Testis (tissue), 2 donors: Measurements from ENCODE around the gene CCDC144A.
"Not testable (repeated sequence)": the region's sequence is repeated elsewhere in the genome, so short reads cannot be mapped to it uniquely, and the experiment has no call there.

Experiments
- CTCF ChIP-seq, 3 experiments: fragments of 450-650 bp in 2 of 3; fragments of 200-600 bp in 1 of 3; sonication (generic) in 1 of 3; IDR thresholded peaks; one replicate each; pipeline ENCODE4 v1.5.1; 2016 to 2019; ENCODE audit warnings: antibody characterized with exemption in 3 of 3, mild to moderate bottlenecking in 2 of 3, moderate library complexity in 1 of 3
- POLR2A ChIP-seq: fragments of 450-650 bp; IDR thresholded peaks from one replicate; pipeline ENCODE4 v1.6.1; 2017; ENCODE audit warnings: antibody characterized with exemption, mild to moderate bottlenecking, moderate library complexity

- not testable (repeated sequence) for TF ChIP-seq POLR2A; CTCF (IDR thresholded peaks at IDR 0.05)
Measured at GRCh38 chr17:16804851-16805250, 114.8 kb downstream of the CCDC144A start.
